ENCODE results near the gene SMTN. TPM values are rescaled to one million over a fixed set of nuclear protein-coding genes. Genes with fewer than 3 reads are reported as not detected.

SMTN gene
- 16.4 and 90.4 TPM in 2 replicates for total RNA-seq

GRCh38 chr22:31080848-31081649, at the start of gene SMTN:
Gene SMTN, plus strand, starts transcription at chr22:31081318. Its CDS starts 1,941 bp downstream, at chr22:31083259.

DNA sequence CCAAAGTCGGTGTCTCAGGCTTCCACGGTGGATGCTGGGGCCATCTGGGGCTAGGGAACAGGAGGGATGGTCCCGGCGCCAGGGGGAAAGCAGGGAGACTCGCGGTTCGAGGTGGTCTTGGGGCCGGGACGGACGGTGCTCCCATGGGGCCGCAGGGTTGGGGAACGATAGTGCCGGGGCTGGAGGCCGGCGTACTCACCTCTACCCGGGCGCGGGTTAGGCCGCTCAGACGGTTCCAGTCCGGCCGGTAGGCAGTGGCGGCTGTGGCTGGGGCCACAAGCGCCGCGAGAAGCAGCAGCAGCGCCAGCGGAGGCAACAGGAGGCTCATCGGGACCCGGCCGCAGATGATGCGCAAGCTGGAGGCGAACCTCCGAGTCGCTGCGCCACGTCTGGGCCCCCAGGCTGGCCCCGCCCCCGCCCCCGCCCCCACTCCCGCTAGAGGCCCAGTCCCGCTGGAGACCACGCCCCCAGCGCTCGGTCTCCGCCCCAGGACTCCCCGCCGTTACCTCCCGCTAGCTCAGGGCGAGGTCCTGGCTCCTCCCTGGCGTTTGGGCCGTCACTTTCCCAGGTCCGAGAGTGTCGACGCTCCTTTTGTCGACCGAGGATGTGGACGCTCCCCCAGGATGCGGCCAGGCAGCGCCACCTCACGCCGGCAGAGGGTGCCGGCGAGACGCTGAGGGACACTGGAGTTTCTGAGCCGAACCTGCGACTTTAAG, 26.2 kb downstream of the SMTN start, which contains the start of gene SELENOM:
Gene SELENOM, minus strand, starts transcription at position 391 of the 716 bp plus-strand sequence. Its CDS starts 63 bp downstream, at position 328.

GRCh38 chr22:31122532-31123291, 41.6 kb downstream of the SMTN start, which contains the start of gene INPP5J:
Gene INPP5J, plus strand, starts transcription at chr22:31122966. Its CDS starts 49 bp downstream, at chr22:31123015.

DNA sequence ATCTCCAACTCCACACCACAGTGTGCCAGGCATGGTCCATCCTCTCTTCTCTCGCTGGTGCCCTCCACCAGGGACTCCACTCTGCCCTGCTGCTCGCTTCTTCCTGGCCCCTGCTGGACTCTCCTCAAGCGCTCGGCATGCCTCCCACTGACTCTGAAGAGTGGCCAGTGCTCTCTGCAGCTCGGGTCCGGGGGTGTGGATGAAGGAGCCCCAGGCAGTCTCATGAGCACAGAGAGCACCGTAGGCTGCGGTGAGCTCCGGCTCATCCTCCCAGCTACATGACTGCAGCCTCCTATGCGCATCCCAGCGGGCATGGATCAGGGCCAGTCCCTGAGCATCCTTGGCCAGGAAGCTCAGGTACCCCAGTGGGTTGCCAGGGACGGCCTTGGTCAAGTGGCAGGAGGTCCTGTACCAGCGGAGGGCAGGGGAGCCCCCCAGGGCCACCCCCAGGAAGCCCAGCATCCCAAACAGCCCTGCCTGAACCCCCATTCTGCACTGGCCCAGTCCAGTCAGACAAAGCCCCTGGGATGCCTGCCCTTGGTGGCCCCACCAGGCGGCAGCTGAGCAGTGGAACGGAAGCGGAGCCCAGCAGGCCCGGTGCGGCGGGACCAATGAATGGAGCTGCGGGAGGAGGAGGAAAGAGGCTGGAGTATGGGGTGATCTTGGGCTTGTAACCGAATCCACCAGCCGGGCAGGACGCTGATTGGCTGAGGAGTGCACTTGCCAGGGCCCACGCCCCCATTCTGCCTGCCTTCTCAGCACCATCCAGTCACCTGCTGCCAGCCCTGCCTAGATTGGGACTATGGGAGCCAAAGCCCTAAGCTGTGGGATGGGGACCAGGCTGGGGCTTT, 59.0 kb downstream of the SMTN start, which contains the start of gene PLA2G3:
Gene PLA2G3, minus strand, starts transcription at position 643 of the 851 bp plus-strand sequence. Its CDS starts 154 bp downstream, at position 489.

Other genes starting within 250 kb of the SMTN start
- 6.5 and 10.9 TPM in 2 replicates for gene MORC2, start 112.5 kb upstream of the SMTN start, total RNA-seq
- 19.0 and 27.3 TPM in 2 replicates for gene TUG1, start 112.1 kb upstream of the SMTN start, total RNA-seq
- gene SELENOM, start 26.2 kb downstream of the SMTN start, total RNA-seq, result 62.7 and 69.4 TPM in 2 replicates
- gene INPP5J, start 41.6 kb downstream of the SMTN start, total RNA-seq, result under 0.01 and 0.21 TPM in 2 replicates
- gene PLA2G3, start 59.2 kb downstream of the SMTN start, total RNA-seq, result 0.24 TPM in 1 of 2 replicates, not detected in the other
- gene RNF185, start 78.9 kb downstream of the SMTN start, total RNA-seq, result 32.5 and 46.0 TPM in 2 replicates
- 120 and 139 TPM in 2 replicates for gene LIMK2, start 131.0 kb downstream of the SMTN start, total RNA-seq
- 12.6 and 32.0 TPM in 2 replicates for gene PIK3IP1, start 211.2 kb downstream of the SMTN start, total RNA-seq

All from tracheal epithelial cell (primary cell).